Suprapubic skin (tissue), 4 donors: Measurements from ENCODE around the gene ZNF506. TPM values are rescaled to one million over a fixed set of nuclear protein-coding genes. Genes with fewer than 3 reads are reported as not detected.

ENCODE experiments used
- DNase-seq, 2 donors: peaks; one replicate each; pipeline ENCODE4 v3.0.0-alpha.2; 2019; ENCODE audit warnings: low spot score in 2 of 2
- H3K27ac ChIP-seq: fragments of 200-600 bp; sonication (generic); one replicate; pipeline ENCODE4 v1.5.1; 2019
- H3K27me3 ChIP-seq: fragments of 200-600 bp; sonication (generic); one replicate; pipeline ENCODE4 v1.5.1; 2019
- H3K36me3 ChIP-seq: fragments of 200-600 bp; sonication (generic); one replicate; pipeline ENCODE4 v1.5.1; 2019
- H3K4me1 ChIP-seq: fragments of 200-600 bp; sonication (generic); one replicate; pipeline ENCODE4 v1.5.1; 2019
- H3K4me3 ChIP-seq: fragments of 200-600 bp; sonication (generic); one replicate; pipeline ENCODE4 v1.5.1; 2019; ENCODE audit warnings: mild to moderate bottlenecking
- H3K9me3 ChIP-seq: fragments of 200-600 bp; sonication (generic); one replicate; pipeline ENCODE4 v1.5.1; 2019
- CTCF ChIP-seq, 2 donors: fragments of 200-600 bp in 1 of 2; fragments of 450-650 bp in 1 of 2; sonication (generic) in 1 of 2; IDR thresholded peaks; one replicate each; pipeline ENCODE4 v1.5.1; 2016 to 2019; ENCODE audit warnings: antibody characterized with exemption in 2 of 2, mild to moderate bottlenecking in 1 of 2, moderate library complexity in 1 of 2
- EP300 ChIP-seq: sonication (generic); formaldehyde crosslinking; IDR thresholded peaks from one replicate; pipeline ENCODE4 v1.6.1; 2017; ENCODE audit warnings: antibody characterized with exemption
- POLR2A ChIP-seq, 2 donors: fragments of 450-650 bp; IDR thresholded peaks; one replicate each; pipeline ENCODE4 v1.6.1; 2017; ENCODE audit warnings: antibody characterized with exemption in 2 of 2, mild to moderate bottlenecking in 2 of 2, moderate library complexity in 2 of 2
- POLR2AphosphoS5 ChIP-seq, 3 donors: sonication (generic); formaldehyde crosslinking; IDR thresholded peaks; one replicate each; pipeline ENCODE4 v1.6.1; 2017; ENCODE audit warnings: antibody characterized with exemption in 3 of 3
- WGBS: methylation state at CpG from one replicate; pipeline ENCODE4 v1.1.5; 2018; 5-methylcytosine and 5-hydroxymethylcytosine counted together
- total RNA-seq, 4 donors: library from RNA; depleted of rRNA; stranded (reverse); fragments of >200 nt; gene quantifications; one replicate each; pipeline ENCODE4 v1.1.0, GENCODE V29; 2016

The ZNF506 gene
- total RNA-seq, 4 donors from 2014 or later, result 29.1 to 72.7 (median 48.8) TPM

- no peak overlapping the region for H3K27ac ChIP-seq
- no peak for DNase-seq
- WGBS, result 85% methylated on average over 4 of the region's 17 CpGs
These were observed 71.4 kb downstream of the ZNF506 start for GRCh38 chr19:19749908-19750841.

GRCh38 chr19:19749117-19749907 lies 72.2 kb downstream of the ZNF506 start:
- Histone ChIP-seq H3K36me3 (no peaks in the 10 kb centered on the region), H3K9me3 (no peaks in the 10 kb centered on the region), H3K4me1 (no peaks in the 10 kb centered on the region), H3K4me3 (no peak overlapping the region), H3K27me3 (no peaks in the 10 kb centered on the region), H3K27ac (no peak overlapping the region)
- DNase-seq, result no peak
- 79% methylated on average over 9 of the region's 13 CpGs for WGBS
- no peak for TF ChIP-seq CTCF (IDR thresholded peaks at IDR 0.05)
- TF ChIP-seq EP300, result no peak
- no peak for TF ChIP-seq POLR2AphosphoS5 (IDR thresholded peaks at IDR 0.05)
- TF ChIP-seq POLR2A (IDR thresholded peaks at IDR 0.05), result no peak

More at GRCh38 chr19:19749908-19750841, 71.4 kb downstream of the ZNF506 start:
- Histone ChIP-seq H3K27me3 (no peaks in the 10 kb centered on the region), H3K9me3 (no peaks in the 10 kb centered on the region), H3K36me3 (no peaks in the 10 kb centered on the region), H3K4me3 (no peak overlapping the region), H3K4me1 (no peaks in the 10 kb centered on the region)
- TF ChIP-seq POLR2A (IDR thresholded peaks at IDR 0.05) (no peak), EP300 (no peak), CTCF (IDR thresholded peaks at IDR 0.05) (no peak), POLR2AphosphoS5 (IDR thresholded peaks at IDR 0.05) (no peak)

- H3K27ac ChIP-seq, result no peak overlapping the region
These were observed 73.2 kb downstream of the ZNF506 start for GRCh38 chr19:19748249-19748938.

GRCh38 chr19:19747357-19748220 lies 74.0 kb downstream of the ZNF506 start:
- Histone ChIP-seq H3K27ac (no peak overlapping the region), H3K4me3 (no peak overlapping the region), H3K9me3 (no peaks in the 10 kb centered on the region), H3K27me3 (no peaks in the 10 kb centered on the region), H3K4me1 (no peaks in the 10 kb centered on the region), H3K36me3 (no peaks in the 10 kb centered on the region)
- TF ChIP-seq CTCF (IDR thresholded peaks at IDR 0.05), result no peak
- no peak for TF ChIP-seq EP300
- TF ChIP-seq POLR2AphosphoS5 (IDR thresholded peaks at IDR 0.05), result no peak
- TF ChIP-seq POLR2A (IDR thresholded peaks at IDR 0.05), result no peak
- 89% methylated on average over 7 of the region's 13 CpGs for WGBS
- no peak for DNase-seq

More at GRCh38 chr19:19748249-19748938, 73.2 kb downstream of the ZNF506 start:
- WGBS, result 89% methylated on average over 4 of the region's 9 CpGs
- no peaks in the 10 kb centered on the region for H3K36me3 ChIP-seq
- DNase-seq, result no peak
- no peak for TF ChIP-seq EP300
- TF ChIP-seq POLR2AphosphoS5 (IDR thresholded peaks at IDR 0.05), result no peak
- no peak for TF ChIP-seq CTCF (IDR thresholded peaks at IDR 0.05)
- TF ChIP-seq POLR2A (IDR thresholded peaks at IDR 0.05), result no peak
- H3K4me1 ChIP-seq, result no peaks in the 10 kb centered on the region
- no peak overlapping the region for H3K4me3 ChIP-seq
- no peaks in the 10 kb centered on the region for H3K9me3 ChIP-seq
- no peaks in the 10 kb centered on the region for H3K27me3 ChIP-seq
